Osteocyte (in vitro differentiated cells): ENCODE measurements around the gene CCDC85B. TPM values are rescaled to one million over a fixed set of nuclear protein-coding genes. Genes with fewer than 3 reads are reported as not detected.

Source experiments
- DNase-seq: peaks from one replicate; pipeline ENCODE4 v3.0.0; 2021; ENCODE audit warnings: mixed read lengths; ENCODE audit not compliant: unreplicated experiment; ENCODE audit errors: extremely low spot score
- H3K27ac Mint-ChIP-seq: one replicate; pipeline ENCODE4 v1.8.0; 2021; ENCODE audit warnings: mild to moderate bottlenecking, mixed read lengths; ENCODE audit not compliant: unreplicated experiment
- H3K27me3 Mint-ChIP-seq: one replicate; pipeline ENCODE4 v1.8.0; 2021; ENCODE audit warnings: mixed read lengths; ENCODE audit not compliant: unreplicated experiment
- H3K36me3 Mint-ChIP-seq: one replicate; pipeline ENCODE4 v1.8.0; 2021; ENCODE audit warnings: mixed read lengths; ENCODE audit not compliant: unreplicated experiment
- H3K4me1 Mint-ChIP-seq: one replicate; pipeline ENCODE4 v1.8.0; 2021; ENCODE audit warnings: mixed read lengths; ENCODE audit not compliant: unreplicated experiment
- H3K4me3 Mint-ChIP-seq: one replicate; pipeline ENCODE4 v1.8.0; 2021; ENCODE audit warnings: mild to moderate bottlenecking, moderate library complexity, mixed read lengths; ENCODE audit not compliant: unreplicated experiment
- H3K9me3 Mint-ChIP-seq: one replicate; pipeline ENCODE4 v1.8.0; 2021; ENCODE audit warnings: mixed read lengths; ENCODE audit not compliant: unreplicated experiment
- total RNA-seq: library from RNA; stranded (reverse); gene quantifications from 2 replicates; pipeline ENCODE4 v1.2.1, GENCODE V29; 2021
- TF ChIP-seq, protein P1 (sequence below): fragments of 200-600 bp; sonication (generic); IDR thresholded peaks from 2 replicates; pipeline ENCODE4 v1.5.0; 2021; ENCODE audit warnings: antibody characterized with exemption, mild to moderate bottlenecking, moderate library complexity

CCDC85B gene
- total RNA-seq, 1 donor from 2014 or later: 39.0 TPM

- no peaks in the 10 kb centered on the region for H3K9me3 Mint-ChIP-seq
- DNase-seq: no peak
- H3K4me3 Mint-ChIP-seq: peak overlapping the region; percentile 83
- peaks cover 50% of the 10 kb centered on the region for H3K4me1 Mint-ChIP-seq
- peak overlapping the region; percentile 47 for H3K27ac Mint-ChIP-seq
- H3K36me3 Mint-ChIP-seq: peaks cover 35% of the 10 kb centered on the region
- TF ChIP-seq, protein P1, sequence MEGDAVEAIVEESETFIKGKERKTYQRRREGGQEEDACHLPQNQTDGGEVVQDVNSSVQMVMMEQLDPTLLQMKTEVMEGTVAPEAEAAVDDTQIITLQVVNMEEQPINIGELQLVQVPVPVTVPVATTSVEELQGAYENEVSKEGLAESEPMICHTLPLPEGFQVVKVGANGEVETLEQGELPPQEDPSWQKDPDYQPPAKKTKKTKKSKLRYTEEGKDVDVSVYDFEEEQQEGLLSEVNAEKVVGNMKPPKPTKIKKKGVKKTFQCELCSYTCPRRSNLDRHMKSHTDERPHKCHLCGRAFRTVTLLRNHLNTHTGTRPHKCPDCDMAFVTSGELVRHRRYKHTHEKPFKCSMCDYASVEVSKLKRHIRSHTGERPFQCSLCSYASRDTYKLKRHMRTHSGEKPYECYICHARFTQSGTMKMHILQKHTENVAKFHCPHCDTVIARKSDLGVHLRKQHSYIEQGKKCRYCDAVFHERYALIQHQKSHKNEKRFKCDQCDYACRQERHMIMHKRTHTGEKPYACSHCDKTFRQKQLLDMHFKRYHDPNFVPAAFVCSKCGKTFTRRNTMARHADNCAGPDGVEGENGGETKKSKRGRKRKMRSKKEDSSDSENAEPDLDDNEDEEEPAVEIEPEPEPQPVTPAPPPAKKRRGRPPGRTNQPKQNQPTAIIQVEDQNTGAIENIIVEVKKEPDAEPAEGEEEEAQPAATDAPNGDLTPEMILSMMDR: no peak
- no peaks in the 10 kb centered on the region for H3K27me3 Mint-ChIP-seq
Measured at GRCh38 chr11:65857500-65857852, 33.0 kb upstream of the CCDC85B start.

- H3K9me3 Mint-ChIP-seq: no peaks in the 10 kb centered on the region
- TF ChIP-seq, protein P1: no peak
- peak; percentile 99 for DNase-seq
- peak within 1 kb of the TSS; percentile 97 for H3K27ac Mint-ChIP-seq
- peaks cover 55% of the 10 kb centered on the region for H3K4me1 Mint-ChIP-seq
- H3K4me3 Mint-ChIP-seq: peak within 1 kb of the TSS; percentile 89
- H3K27me3 Mint-ChIP-seq: no peaks in the 10 kb centered on the region
- peaks cover 40% of the 10 kb centered on the region for H3K36me3 Mint-ChIP-seq
Measured at GRCh38 chr11:65857853-65858680, 32.4 kb upstream of the CCDC85B start, which contains the start of gene CFL1. Gene CFL1 (minus strand): TSS chr11:65858180. CDS start chr11:65858099, 81 bp downstream.

- Mint-ChIP-seq H3K4me3 (peak overlapping the region; percentile 89), H3K4me1 (peaks cover 58% of the 10 kb centered on the region), H3K27me3 (no peaks in the 10 kb centered on the region), H3K27ac (peak overlapping the region; percentile 97), H3K36me3 (peaks cover 38% of the 10 kb centered on the region), H3K9me3 (no peaks in the 10 kb centered on the region)
- DNase-seq: no peak
- TF ChIP-seq, protein P1: no peak
Measured at GRCh38 chr11:65858681-65859087, 31.8 kb upstream of the CCDC85B start.

DNA sequence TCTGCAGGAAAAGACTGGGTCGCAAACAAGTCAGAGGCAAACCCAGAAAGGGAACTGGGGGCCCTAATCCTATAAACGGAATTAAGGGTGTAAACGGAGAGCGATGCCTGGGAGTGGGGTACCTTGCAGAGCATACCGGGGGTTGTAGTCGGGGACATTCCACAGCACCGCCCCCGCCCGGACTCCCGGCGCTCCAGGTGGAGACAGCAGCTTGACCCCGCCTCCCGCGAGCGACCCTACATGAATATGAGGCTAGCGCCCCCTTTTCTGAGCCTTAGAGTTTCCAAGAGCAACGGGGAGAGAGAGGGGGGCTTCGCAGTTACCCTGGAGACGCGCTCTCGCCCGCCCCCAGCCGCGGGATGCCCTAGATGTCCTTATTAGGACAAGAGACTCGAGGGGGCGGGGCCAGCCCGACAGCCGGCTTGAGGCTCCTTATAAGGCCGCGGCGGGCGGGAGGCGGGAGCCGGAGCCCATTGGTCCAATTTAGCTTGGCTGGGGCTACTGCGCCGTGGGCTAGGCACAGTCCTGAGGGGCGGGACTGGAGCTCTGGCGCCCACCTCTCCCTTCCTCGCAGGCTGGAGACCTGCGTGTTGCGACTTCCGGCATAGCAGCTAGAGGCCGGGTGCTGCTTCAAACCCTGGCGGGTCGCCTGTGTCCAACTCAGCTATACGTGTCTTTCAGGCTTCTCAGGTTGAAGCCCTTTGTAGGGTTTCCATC lies 31.2 kb upstream of the CCDC85B start:
- peak overlapping the region; percentile 89 for H3K4me3 Mint-ChIP-seq
- peaks cover 58% of the 10 kb centered on the region for H3K4me1 Mint-ChIP-seq
- peak overlapping the region; percentile 97 for H3K27ac Mint-ChIP-seq
- TF ChIP-seq, protein P1: peak; percentile 12
- peak; percentile 98 for DNase-seq
- no peaks in the 10 kb centered on the region for H3K9me3 Mint-ChIP-seq
- peaks cover 32% of the 10 kb centered on the region for H3K36me3 Mint-ChIP-seq
- H3K27me3 Mint-ChIP-seq: no peaks in the 10 kb centered on the region

GRCh38 chr11:65859812-65860277 lies 30.6 kb upstream of the CCDC85B start:
- no peak for DNase-seq
- Mint-ChIP-seq H3K4me3 (peak overlapping the region; percentile 89), H3K36me3 (peaks cover 26% of the 10 kb centered on the region), H3K27ac (peak overlapping the region; percentile 97), H3K9me3 (no peaks in the 10 kb centered on the region), H3K27me3 (no peaks in the 10 kb centered on the region), H3K4me1 (peaks cover 53% of the 10 kb centered on the region)
- TF ChIP-seq, protein P1: no peak
